GM12891 (cell line): ENCODE measurements around the gene CCDC6.

Experiments
- PAX5 ChIP-seq: IDR thresholded peaks from 2 replicates; pipeline ENCODE4 v1.6.1; 2011; ENCODE audit warnings: low read length, moderate library complexity, mild to moderate bottlenecking; ENCODE audit not compliant: insufficient read depth, severe bottlenecking
- POLR2A ChIP-seq: IDR thresholded peaks from 2 replicates; pipeline ENCODE4 v1.6.1; 2011; ENCODE audit warnings: low read depth, low read length, control low read depth
- POLR2AphosphoS5 ChIP-seq: IDR thresholded peaks from 2 replicates; pipeline ENCODE4 v1.6.1; 2011; ENCODE audit warnings: low read depth, low read length, control low read depth
- TAF1 ChIP-seq: IDR thresholded peaks from 2 replicates; pipeline ENCODE4 v1.6.1; 2011; ENCODE audit warnings: low read depth, low read length, control low read depth

- TF ChIP-seq POLR2A (no peak), TAF1 (no peak), POLR2AphosphoS5 (no peak), PAX5 (no peak)
Measured at GRCh38 chr10:59801171-59801570, 105.2 kb downstream of the CCDC6 start.
